Measurements from ENCODE around the gene CPA3. TPM values are rescaled to one million over a fixed set of nuclear protein-coding genes. Genes with fewer than 3 reads are reported as not detected.
A peak's percentile ranks its signal among the peaks of the same experiment; 100 is the strongest.

CPA3 gene
- total and polyA plus RNA-seq, 2 donors from 2014 or later = 47.9 TPM; not detected in 1

- intact Hi-C loops (cut with DNase I) = no loop called here
- H3K4me1 ChIP-seq (ENCODE audit: control insufficient read depth in 2 of 3, insufficient read depth in 2 of 3, low read depth in 1 of 3, low read length in 3 of 3) = no peaks in the 10 kb centered on the region
- no peak for TF ChIP-seq CTCF (IDR thresholded peaks at IDR 0.05; ENCODE audit: borderline replicate concordance, extremely low read depth, insufficient read depth)
- no peaks in the 10 kb centered on the region for H3K9me3 ChIP-seq (ENCODE audit: control insufficient read depth in 2 of 3, insufficient read depth in 1 of 3, low read length in 3 of 3)
- H3K4me3 ChIP-seq (ENCODE audit: low read length in 3 of 3) = no peak overlapping the region
- no peak overlapping the region for H3K27ac ChIP-seq (ENCODE audit: low read depth in 2 of 2, low read length in 2 of 2)
- no peaks in the 10 kb centered on the region for H3K27me3 ChIP-seq (ENCODE audit: control insufficient read depth, insufficient read depth, low read length)
- no peaks in the 10 kb centered on the region for H3K36me3 ChIP-seq (ENCODE audit: control insufficient read depth in 2 of 3, insufficient read depth in 3 of 3, low read length in 3 of 3)
- FAIRE-seq (no peak), DNase-seq (no peak)
- no peak overlapping the region for H3K9ac ChIP-seq (ENCODE audit: low read length in 3 of 3)
Observed at GRCh38 chr3:148825476-148825875, 39.6 kb upstream of the CPA3 start.

- intact Hi-C loops (cut with DNase I) = no loop called here
- no peak for DNase-seq
- Histone ChIP-seq H3K36me3 (ENCODE audit: control insufficient read depth in 2 of 3, insufficient read depth in 3 of 3, low read length in 3 of 3) (no peaks in the 10 kb centered on the region), H3K4me1 (ENCODE audit: control insufficient read depth in 2 of 3, insufficient read depth in 2 of 3, low read depth in 1 of 3, low read length in 3 of 3) (no peaks in the 10 kb centered on the region), H3K27ac (ENCODE audit: low read depth in 2 of 2, low read length in 2 of 2) (no peak within 1 kb of the TSS), H3K9me3 (ENCODE audit: control insufficient read depth in 2 of 3, insufficient read depth in 1 of 3, low read length in 3 of 3) (no peaks in the 10 kb centered on the region), H3K9ac (ENCODE audit: low read length in 3 of 3) (no peak within 1 kb of the TSS), H3K4me3 (ENCODE audit: low read length in 3 of 3) (no peak within 1 kb of the TSS), H3K27me3 (ENCODE audit: control insufficient read depth, insufficient read depth, low read length) (no peaks in the 10 kb centered on the region)
- no peak for FAIRE-seq
- TF ChIP-seq CTCF (IDR thresholded peaks at IDR 0.05; ENCODE audit: borderline replicate concordance, extremely low read depth, insufficient read depth) = no peak
Observed at GRCh38 chr3:148827585-148827984, 37.5 kb upstream of the CPA3 start, which contains the start of gene CPB1. Gene CPB1 (plus strand): TSS chr3:148827811. CDS start chr3:148827824, 13 bp downstream.

- intact Hi-C loops (cut with DNase I) = no loop called here
- no peak overlapping the region for H3K27ac ChIP-seq (ENCODE audit: low read depth in 2 of 2, low read length in 2 of 2)
- no peaks in the 10 kb centered on the region for H3K27me3 ChIP-seq (ENCODE audit: control insufficient read depth, insufficient read depth, low read length)
- H3K9me3 ChIP-seq (ENCODE audit: control insufficient read depth in 2 of 3, insufficient read depth in 1 of 3, low read length in 3 of 3) = no peaks in the 10 kb centered on the region
- no peaks in the 10 kb centered on the region for H3K4me1 ChIP-seq (ENCODE audit: control insufficient read depth in 2 of 3, insufficient read depth in 2 of 3, low read depth in 1 of 3, low read length in 3 of 3)
- H3K4me3 ChIP-seq (ENCODE audit: low read length in 3 of 3) = no peak overlapping the region
- FAIRE-seq (no peak), DNase-seq (peak in 2 of 5 donors; percentile 43 to 51)
- TF ChIP-seq CTCF (IDR thresholded peaks at IDR 0.05; ENCODE audit: borderline replicate concordance, extremely low read depth, insufficient read depth) = no peak
- H3K36me3 ChIP-seq (ENCODE audit: control insufficient read depth in 2 of 3, insufficient read depth in 3 of 3, low read length in 3 of 3) = no peaks in the 10 kb centered on the region
- no peak overlapping the region for H3K9ac ChIP-seq (ENCODE audit: low read length in 3 of 3)
Observed at GRCh38 chr3:148828136-148828690, 36.9 kb upstream of the CPA3 start.

GRCh38 chr3:148829926-148830325 is 35.2 kb upstream of the CPA3 start:
- Histone ChIP-seq H3K9ac (ENCODE audit: low read length in 3 of 3) (no peak overlapping the region), H3K4me3 (ENCODE audit: low read length in 3 of 3) (no peak overlapping the region), H3K27me3 (ENCODE audit: control insufficient read depth, insufficient read depth, low read length) (no peaks in the 10 kb centered on the region), H3K27ac (ENCODE audit: low read depth in 2 of 2, low read length in 2 of 2) (no peak overlapping the region), H3K4me1 (ENCODE audit: control insufficient read depth in 2 of 3, insufficient read depth in 2 of 3, low read depth in 1 of 3, low read length in 3 of 3) (no peaks in the 10 kb centered on the region), H3K9me3 (ENCODE audit: control insufficient read depth in 2 of 3, insufficient read depth in 1 of 3, low read length in 3 of 3) (no peaks in the 10 kb centered on the region), H3K36me3 (ENCODE audit: control insufficient read depth in 2 of 3, insufficient read depth in 3 of 3, low read length in 3 of 3) (no peaks in the 10 kb centered on the region)
- DNase-seq (no peak), FAIRE-seq (no peak)
- TF ChIP-seq CTCF (IDR thresholded peaks at IDR 0.05; ENCODE audit: borderline replicate concordance, extremely low read depth, insufficient read depth) = no peak
- intact Hi-C loops (cut with DNase I) = no loop called here
